ENCODE results near the gene DPEP3.

DPEP3 gene

GRCh38 chr16:67951485-67951884, 28.8 kb downstream of the DPEP3 start:
- Histone ChIP-seq H3F3A (ENCODE audit: insufficient read depth, low read length) (no peaks in the 10 kb centered on the region), H3K9me3 (ENCODE audit: low read length) (no peaks in the 10 kb centered on the region), H4K20me1 (ENCODE audit: insufficient read depth, low read length) (no peaks in the 10 kb centered on the region), H3K27ac (ENCODE audit: low read depth, low read length, poor library complexity, severe bottlenecking) (no peak overlapping the region), H2AFZ (ENCODE audit: low read length) (no peak overlapping the region), H3K36me3 (ENCODE audit: insufficient read depth, low read length) (peaks cover 12% of the 10 kb centered on the region; the same call in 1 of the 2 replicates), H3K9ac (ENCODE audit: low read length) (no peak overlapping the region), H3K4me1 (ENCODE audit: insufficient read depth, low read length, severe bottlenecking) (no peaks in the 10 kb centered on the region), H3K9me2 (ENCODE audit: low read depth, low read length) (no peaks in the 10 kb centered on the region), H3K4me3 (ENCODE audit: low read depth, low read length, poor library complexity, severe bottlenecking) (no peak overlapping the region), H3K27me3 (ENCODE audit: insufficient read depth, low read length) (no peaks in the 10 kb centered on the region), H3K4me2 (ENCODE audit: low read length) (no peak overlapping the region), H3K79me2 (ENCODE audit: insufficient read depth, low read length) (no peaks in the 10 kb centered on the region)
- TF ChIP-seq, protein P1, sequence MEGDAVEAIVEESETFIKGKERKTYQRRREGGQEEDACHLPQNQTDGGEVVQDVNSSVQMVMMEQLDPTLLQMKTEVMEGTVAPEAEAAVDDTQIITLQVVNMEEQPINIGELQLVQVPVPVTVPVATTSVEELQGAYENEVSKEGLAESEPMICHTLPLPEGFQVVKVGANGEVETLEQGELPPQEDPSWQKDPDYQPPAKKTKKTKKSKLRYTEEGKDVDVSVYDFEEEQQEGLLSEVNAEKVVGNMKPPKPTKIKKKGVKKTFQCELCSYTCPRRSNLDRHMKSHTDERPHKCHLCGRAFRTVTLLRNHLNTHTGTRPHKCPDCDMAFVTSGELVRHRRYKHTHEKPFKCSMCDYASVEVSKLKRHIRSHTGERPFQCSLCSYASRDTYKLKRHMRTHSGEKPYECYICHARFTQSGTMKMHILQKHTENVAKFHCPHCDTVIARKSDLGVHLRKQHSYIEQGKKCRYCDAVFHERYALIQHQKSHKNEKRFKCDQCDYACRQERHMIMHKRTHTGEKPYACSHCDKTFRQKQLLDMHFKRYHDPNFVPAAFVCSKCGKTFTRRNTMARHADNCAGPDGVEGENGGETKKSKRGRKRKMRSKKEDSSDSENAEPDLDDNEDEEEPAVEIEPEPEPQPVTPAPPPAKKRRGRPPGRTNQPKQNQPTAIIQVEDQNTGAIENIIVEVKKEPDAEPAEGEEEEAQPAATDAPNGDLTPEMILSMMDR (IDR thresholded peaks at IDR 0.05; ENCODE audit: low read length), result no peak
- no peak for TF ChIP-seq EZH2 (IDR thresholded peaks at IDR 0.05; ENCODE audit: borderline replicate concordance, low read length)

DNA sequence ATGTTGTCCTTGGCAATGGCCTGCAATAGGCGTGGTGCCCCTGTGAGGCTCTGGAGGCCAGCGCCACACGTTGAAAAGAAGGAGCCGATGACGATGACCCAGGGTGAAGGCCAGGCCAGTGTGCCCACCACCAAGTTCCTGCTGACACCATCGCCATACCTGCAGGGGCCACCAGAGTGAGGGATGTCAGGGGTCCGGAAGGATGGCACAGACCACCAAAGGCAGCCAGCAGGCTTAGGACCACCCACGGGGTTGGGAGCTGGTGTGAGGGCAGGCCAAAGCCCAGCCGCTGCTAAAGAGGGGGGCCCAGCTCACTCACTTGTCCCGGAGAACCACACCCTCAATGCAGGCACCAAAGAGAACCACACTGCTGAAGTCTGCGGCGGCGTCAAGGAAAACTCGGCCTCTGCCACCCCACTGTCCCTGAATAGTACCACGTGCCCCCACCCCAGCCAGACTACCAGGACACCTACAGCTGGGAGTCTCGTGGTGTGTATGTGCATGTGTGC, 29.9 kb downstream of the DPEP3 start:
- no peaks in the 10 kb centered on the region for H3K27me3 ChIP-seq (ENCODE audit: insufficient read depth, low read length)
- H3K9ac ChIP-seq (ENCODE audit: low read length), result no peak overlapping the region
- no peaks in the 10 kb centered on the region for H3F3A ChIP-seq (ENCODE audit: insufficient read depth, low read length)
- no peaks in the 10 kb centered on the region for H3K9me2 ChIP-seq (ENCODE audit: low read depth, low read length)
- TF ChIP-seq, protein P1 (IDR thresholded peaks at IDR 0.05; ENCODE audit: low read length), result no peak
- TF ChIP-seq EZH2 (IDR thresholded peaks at IDR 0.05; ENCODE audit: borderline replicate concordance, low read length), result no peak
- peaks cover 16% of the 10 kb centered on the region; the same call in 1 of the 2 replicates for H3K36me3 ChIP-seq (ENCODE audit: insufficient read depth, low read length)
- H3K4me3 ChIP-seq (ENCODE audit: low read depth, low read length, poor library complexity, severe bottlenecking), result no peak overlapping the region
- no peaks in the 10 kb centered on the region for H3K79me2 ChIP-seq (ENCODE audit: insufficient read depth, low read length)
- no peaks in the 10 kb centered on the region for H4K20me1 ChIP-seq (ENCODE audit: insufficient read depth, low read length)
- H3K9me3 ChIP-seq (ENCODE audit: low read length), result no peaks in the 10 kb centered on the region
- no peaks in the 10 kb centered on the region for H3K4me1 ChIP-seq (ENCODE audit: insufficient read depth, low read length, severe bottlenecking)
- no peak overlapping the region for H3K27ac ChIP-seq (ENCODE audit: low read depth, low read length, poor library complexity, severe bottlenecking)
- H3K4me2 ChIP-seq (ENCODE audit: low read length), result no peak overlapping the region
- H2AFZ ChIP-seq (ENCODE audit: low read length), result no peak overlapping the region

- H3K27ac ChIP-seq (ENCODE audit: low read depth, low read length, poor library complexity, severe bottlenecking), result no peak overlapping the region
- H4K20me1 ChIP-seq (ENCODE audit: insufficient read depth, low read length), result no peaks in the 10 kb centered on the region
Observed at GRCh38 chr16:67949645-67950044, 30.7 kb downstream of the DPEP3 start.

More at GRCh38 chr16:67949645-67950044, 30.7 kb downstream of the DPEP3 start:
- Histone ChIP-seq H3K79me2 (ENCODE audit: insufficient read depth, low read length) (no peaks in the 10 kb centered on the region), H3K36me3 (ENCODE audit: insufficient read depth, low read length) (peaks cover 23% of the 10 kb centered on the region; the same call in 1 of the 2 replicates), H3K4me3 (ENCODE audit: low read depth, low read length, poor library complexity, severe bottlenecking) (no peak overlapping the region), H3K4me2 (ENCODE audit: low read length) (no peak overlapping the region), H3K27me3 (ENCODE audit: insufficient read depth, low read length) (no peaks in the 10 kb centered on the region), H2AFZ (ENCODE audit: low read length) (no peak overlapping the region), H3F3A (ENCODE audit: insufficient read depth, low read length) (no peaks in the 10 kb centered on the region), H3K9me2 (ENCODE audit: low read depth, low read length) (no peaks in the 10 kb centered on the region), H3K4me1 (ENCODE audit: insufficient read depth, low read length, severe bottlenecking) (no peaks in the 10 kb centered on the region), H3K9ac (ENCODE audit: low read length) (no peak overlapping the region), H3K9me3 (ENCODE audit: low read length) (no peaks in the 10 kb centered on the region)
- TF ChIP-seq, protein P1 (IDR thresholded peaks at IDR 0.05; ENCODE audit: low read length), result no peak
- no peak for TF ChIP-seq EZH2 (IDR thresholded peaks at IDR 0.05; ENCODE audit: borderline replicate concordance, low read length)

All from OCI-LY1 (cell line).